Breast epithelium (tissue), 4 donors: ENCODE data around the gene ARHGAP36. TPM values are rescaled to one million over a fixed set of nuclear protein-coding genes. Genes with fewer than 3 reads are reported as not detected.

Experiments used
- DNase-seq, 2 donors: peaks; one replicate each; pipeline ENCODE4 v3.0.0-alpha.2; 2019; ENCODE audit warnings: low spot score in 2 of 2
- H3K27ac ChIP-seq, 2 donors: fragments of 200-600 bp; sonication (generic) in 1 of 2; one replicate each; pipeline ENCODE4 v1.5.1; 2016 to 2019; ENCODE audit warnings: mild to moderate bottlenecking in 1 of 2
- H3K27me3 ChIP-seq, 2 donors: fragments of 200-600 bp; sonication (generic) in 1 of 2; one replicate each; pipeline versions ENCODE4 v1.5.1 to v1.6.0; 2017 to 2019; ENCODE audit warnings: control low read depth in 1 of 2, mild to moderate bottlenecking in 1 of 2
- H3K36me3 ChIP-seq: fragments of 200-600 bp; one replicate; pipeline ENCODE4 v1.5.1; 2019
- H3K4me1 ChIP-seq, 2 donors: fragments of 200-600 bp; sonication (generic); one replicate each; pipeline ENCODE4 v1.5.1; 2016 to 2019; ENCODE audit warnings: control low read depth in 1 of 2
- H3K4me3 ChIP-seq, 3 donors: fragments of 200-600 bp; sonication (generic); 1 replicate in 2 of 3; 2 replicates in 1 of 3; pipeline ENCODE4 v1.5.1; 2016 to 2019; ENCODE audit warnings: mild to moderate bottlenecking in 3 of 3, moderate library complexity in 2 of 3
- H3K9me3 ChIP-seq, 2 donors: fragments of 200-600 bp; sonication (generic) in 1 of 2; one replicate each; pipeline ENCODE4 v1.5.1; 2016 to 2019; ENCODE audit warnings: control low read depth in 1 of 2
- POLR2A ChIP-seq: fragments of 450-650 bp; IDR thresholded peaks from one replicate; pipeline ENCODE4 v1.6.1; 2016; ENCODE audit warnings: antibody characterized with exemption, mild to moderate bottlenecking, moderate library complexity
- POLR2AphosphoS5 ChIP-seq, 3 donors: sonication (generic); formaldehyde crosslinking; IDR thresholded peaks; one replicate each; pipeline ENCODE4 v1.6.1; 2017; ENCODE audit warnings: antibody characterized with exemption in 3 of 3
- intact Hi-C: fragments of 100-400 bp; cut with DNase I; formaldehyde crosslinking; loops from one replicate; pipeline ENCODE4 v1.15.1; 2023; ENCODE audit warnings: low total_unique reads
- total RNA-seq, 3 donors: library from RNA; depleted of rRNA; stranded (reverse); fragments of >200 nt; gene quantifications; one replicate each; pipeline ENCODE4 v1.1.0, GENCODE V29; 2016
- TF ChIP-seq, protein P1 (sequence below), 3 donors: fragments of 450-650 bp; IDR thresholded peaks; one replicate each; pipeline ENCODE4 v1.5.1; 2016 to 2017; ENCODE audit warnings: antibody characterized with exemption in 3 of 3, mild to moderate bottlenecking in 3 of 3, moderate library complexity in 3 of 3

The ARHGAP36 gene
- total RNA-seq, 3 donors from 2014 or later: 0.32 to 119 (median 10.0) TPM

DNA sequence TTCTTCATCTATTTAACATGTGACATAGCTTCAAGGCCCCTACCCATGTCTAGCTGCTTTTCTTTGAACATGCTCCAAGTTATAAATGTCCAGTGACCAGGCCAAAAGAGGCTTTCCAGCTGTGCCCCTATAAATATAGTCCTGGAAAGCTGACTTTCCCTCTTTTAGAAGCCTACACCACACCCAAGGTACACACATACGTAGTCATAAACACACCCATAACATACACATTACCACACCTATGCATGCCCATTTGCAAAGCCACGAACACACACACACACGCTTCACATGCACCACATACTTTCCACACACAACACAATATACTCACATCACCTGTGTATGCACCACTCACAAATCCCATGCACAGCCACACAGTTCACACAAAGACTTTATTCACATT is 2.0 kb downstream of the ARHGAP36 start:
- H3K27ac ChIP-seq: no peak overlapping the region
- peaks cover 0 to 80% of the 10 kb centered on the region in 2 donors for H3K27me3 ChIP-seq
- no peaks in the 10 kb centered on the region for H3K36me3 ChIP-seq
- TF ChIP-seq POLR2AphosphoS5 (IDR thresholded peaks at IDR 0.05) (no peak), POLR2A (no peak)
- TF ChIP-seq, protein P1, sequence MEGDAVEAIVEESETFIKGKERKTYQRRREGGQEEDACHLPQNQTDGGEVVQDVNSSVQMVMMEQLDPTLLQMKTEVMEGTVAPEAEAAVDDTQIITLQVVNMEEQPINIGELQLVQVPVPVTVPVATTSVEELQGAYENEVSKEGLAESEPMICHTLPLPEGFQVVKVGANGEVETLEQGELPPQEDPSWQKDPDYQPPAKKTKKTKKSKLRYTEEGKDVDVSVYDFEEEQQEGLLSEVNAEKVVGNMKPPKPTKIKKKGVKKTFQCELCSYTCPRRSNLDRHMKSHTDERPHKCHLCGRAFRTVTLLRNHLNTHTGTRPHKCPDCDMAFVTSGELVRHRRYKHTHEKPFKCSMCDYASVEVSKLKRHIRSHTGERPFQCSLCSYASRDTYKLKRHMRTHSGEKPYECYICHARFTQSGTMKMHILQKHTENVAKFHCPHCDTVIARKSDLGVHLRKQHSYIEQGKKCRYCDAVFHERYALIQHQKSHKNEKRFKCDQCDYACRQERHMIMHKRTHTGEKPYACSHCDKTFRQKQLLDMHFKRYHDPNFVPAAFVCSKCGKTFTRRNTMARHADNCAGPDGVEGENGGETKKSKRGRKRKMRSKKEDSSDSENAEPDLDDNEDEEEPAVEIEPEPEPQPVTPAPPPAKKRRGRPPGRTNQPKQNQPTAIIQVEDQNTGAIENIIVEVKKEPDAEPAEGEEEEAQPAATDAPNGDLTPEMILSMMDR (IDR thresholded peaks at IDR 0.05): no peak
- no peaks in the 10 kb centered on the region for H3K4me1 ChIP-seq
- intact Hi-C loops: no loop called here
- no peaks in the 10 kb centered on the region for H3K9me3 ChIP-seq
- DNase-seq: no peak
- no peak overlapping the region for H3K4me3 ChIP-seq

- intact Hi-C loops: no loop called here
- no peaks in the 10 kb centered on the region for H3K36me3 ChIP-seq
- H3K9me3 ChIP-seq: no peaks in the 10 kb centered on the region
- no peak for TF ChIP-seq POLR2AphosphoS5 (IDR thresholded peaks at IDR 0.05)
- TF ChIP-seq POLR2A: no peak
- TF ChIP-seq, protein P1 (IDR thresholded peaks at IDR 0.05): no peak
- no peak overlapping the region for H3K4me3 ChIP-seq
- H3K4me1 ChIP-seq: no peaks in the 10 kb centered on the region
- no peak overlapping the region for H3K27ac ChIP-seq
- no peak for DNase-seq
- H3K27me3 ChIP-seq: peaks cover 0 to 83% of the 10 kb centered on the region in 2 donors
Measured at GRCh38 chrX:131061306-131061705, 3.2 kb downstream of the ARHGAP36 start.

- peaks cover 0 to 83% of the 10 kb centered on the region in 2 donors for H3K27me3 ChIP-seq
- TF ChIP-seq, protein P1 (IDR thresholded peaks at IDR 0.05): no peak
- TF ChIP-seq POLR2A (no peak), POLR2AphosphoS5 (IDR thresholded peaks at IDR 0.05) (no peak)
- H3K4me3 ChIP-seq: no peak overlapping the region
- intact Hi-C loops: no loop called here
- no peak for DNase-seq
- no peaks in the 10 kb centered on the region for H3K4me1 ChIP-seq
- no peaks in the 10 kb centered on the region for H3K36me3 ChIP-seq
- H3K27ac ChIP-seq: no peak overlapping the region
- no peaks in the 10 kb centered on the region for H3K9me3 ChIP-seq
Measured at GRCh38 chrX:131063613-131064012, 5.5 kb downstream of the ARHGAP36 start.

DNA sequence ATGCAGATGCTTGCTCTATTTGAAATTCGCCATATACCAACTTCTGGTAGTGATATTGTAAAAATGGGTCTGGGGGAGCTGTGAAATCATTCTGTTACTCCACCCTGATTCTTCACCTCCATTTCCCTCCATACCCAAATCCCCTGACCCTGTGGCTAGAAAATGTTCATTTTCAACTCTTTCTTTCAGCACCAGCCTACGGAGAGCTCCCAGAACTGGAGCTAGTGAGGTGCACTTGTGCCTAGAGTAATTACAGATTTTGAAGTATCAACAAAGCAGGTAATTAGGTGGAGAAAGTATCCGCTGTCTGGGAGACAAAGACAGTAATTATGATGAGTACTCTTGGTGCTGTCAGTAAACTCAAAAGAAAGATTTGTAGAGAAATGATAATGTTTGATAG is 8.1 kb downstream of the ARHGAP36 start:
- peaks cover 0 to 86% of the 10 kb centered on the region in 2 donors for H3K27me3 ChIP-seq
- no peak for DNase-seq
- TF ChIP-seq POLR2A (no peak), POLR2AphosphoS5 (IDR thresholded peaks at IDR 0.05) (no peak)
- TF ChIP-seq, protein P1 (IDR thresholded peaks at IDR 0.05): no peak
- H3K36me3 ChIP-seq: no peaks in the 10 kb centered on the region
- no peak overlapping the region for H3K27ac ChIP-seq
- no peaks in the 10 kb centered on the region for H3K4me1 ChIP-seq
- H3K4me3 ChIP-seq: no peak overlapping the region
- no peaks in the 10 kb centered on the region for H3K9me3 ChIP-seq
- intact Hi-C loops: no loop called here

DNA sequence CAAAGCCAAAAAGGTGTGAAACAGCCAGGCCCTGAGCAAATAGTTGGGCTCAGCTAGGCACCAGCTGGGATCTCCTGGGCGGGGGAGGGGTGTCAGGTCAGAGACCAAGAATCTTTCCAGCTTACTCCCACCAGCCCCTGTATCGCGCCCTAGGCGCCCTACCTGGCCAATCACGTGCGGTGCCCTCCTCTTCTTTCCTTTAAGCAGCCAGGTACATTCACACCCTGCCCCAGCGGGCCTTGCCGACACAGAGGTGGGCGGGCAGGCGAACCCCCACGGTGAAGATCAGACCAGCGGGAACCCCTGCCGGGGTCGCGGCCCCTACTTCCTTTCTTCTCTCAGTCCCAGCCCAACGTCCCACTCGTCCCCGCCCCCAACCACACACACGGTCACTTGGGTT is 9.1 kb downstream of the ARHGAP36 start:
- H3K27me3 ChIP-seq: peaks cover 0 to 93% of the 10 kb centered on the region in 2 donors
- no peaks in the 10 kb centered on the region for H3K4me1 ChIP-seq

More for the DNA sequence above, 9.1 kb downstream of the ARHGAP36 start:
- TF ChIP-seq, protein P1 (IDR thresholded peaks at IDR 0.05): no peak
- TF ChIP-seq POLR2AphosphoS5 (IDR thresholded peaks at IDR 0.05) (no peak), POLR2A (no peak)
- H3K36me3 ChIP-seq: no peaks in the 10 kb centered on the region
- DNase-seq: no peak
- no peak overlapping the region for H3K4me3 ChIP-seq
- intact Hi-C loops: no loop called here
- no peak overlapping the region for H3K27ac ChIP-seq
- no peaks in the 10 kb centered on the region for H3K9me3 ChIP-seq
